Measurements from ENCODE around the gene MRTFA. TPM values are rescaled to one million over a fixed set of nuclear protein-coding genes. Genes with fewer than 3 reads are reported as not detected.
A peak's percentile ranks its signal among the peaks of the same experiment; 100 is the strongest.

Gene MRTFA
- total and polyA plus RNA-seq, 9 of the 15 experiments (the other 6 are each of a cell fraction or from before 2014, with no cell fraction given) = 0.84 to 21.1 (median 3.7) TPM

- TF ChIP-seq, protein P1, sequence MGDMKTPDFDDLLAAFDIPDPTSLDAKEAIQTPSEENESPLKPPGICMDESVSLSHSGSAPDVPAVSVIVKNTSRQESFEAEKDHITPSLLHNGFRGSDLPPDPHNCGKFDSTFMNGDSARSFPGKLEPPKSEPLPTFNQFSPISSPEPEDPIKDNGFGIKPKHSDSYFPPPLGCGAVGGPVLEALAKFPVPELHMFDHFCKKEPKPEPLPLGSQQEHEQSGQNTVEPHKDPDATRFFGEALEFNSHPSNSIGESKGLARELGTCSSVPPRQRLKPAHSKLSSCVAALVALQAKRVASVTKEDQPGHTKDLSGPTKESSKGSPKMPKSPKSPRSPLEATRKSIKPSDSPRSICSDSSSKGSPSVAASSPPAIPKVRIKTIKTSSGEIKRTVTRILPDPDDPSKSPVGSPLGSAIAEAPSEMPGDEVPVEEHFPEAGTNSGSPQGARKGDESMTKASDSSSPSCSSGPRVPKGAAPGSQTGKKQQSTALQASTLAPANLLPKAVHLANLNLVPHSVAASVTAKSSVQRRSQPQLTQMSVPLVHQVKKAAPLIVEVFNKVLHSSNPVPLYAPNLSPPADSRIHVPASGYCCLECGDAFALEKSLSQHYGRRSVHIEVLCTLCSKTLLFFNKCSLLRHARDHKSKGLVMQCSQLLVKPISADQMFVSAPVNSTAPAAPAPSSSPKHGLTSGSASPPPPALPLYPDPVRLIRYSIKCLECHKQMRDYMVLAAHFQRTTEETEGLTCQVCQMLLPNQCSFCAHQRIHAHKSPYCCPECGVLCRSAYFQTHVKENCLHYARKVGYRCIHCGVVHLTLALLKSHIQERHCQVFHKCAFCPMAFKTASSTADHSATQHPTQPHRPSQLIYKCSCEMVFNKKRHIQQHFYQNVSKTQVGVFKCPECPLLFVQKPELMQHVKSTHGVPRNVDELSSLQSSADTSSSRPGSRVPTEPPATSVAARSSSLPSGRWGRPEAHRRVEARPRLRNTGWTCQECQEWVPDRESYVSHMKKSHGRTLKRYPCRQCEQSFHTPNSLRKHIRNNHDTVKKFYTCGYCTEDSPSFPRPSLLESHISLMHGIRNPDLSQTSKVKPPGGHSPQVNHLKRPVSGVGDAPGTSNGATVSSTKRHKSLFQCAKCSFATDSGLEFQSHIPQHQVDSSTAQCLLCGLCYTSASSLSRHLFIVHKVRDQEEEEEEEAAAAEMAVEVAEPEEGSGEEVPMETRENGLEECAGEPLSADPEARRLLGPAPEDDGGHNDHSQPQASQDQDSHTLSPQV (IDR thresholded peaks at IDR 0.05) = peak; percentile 88
- TF ChIP-seq EP400 (IDR thresholded peaks at IDR 0.05) (peak; percentile 90), ARID3A (IDR thresholded peaks at IDR 0.05; ENCODE audit: borderline replicate concordance, low read depth, low read length) (no peak), BCOR (IDR thresholded peaks at IDR 0.05) (0 out of 2 replicates have a peak, but pooled peaks have one; percentile 14), TGIF2 (CRISPR knock-in tag; IDR thresholded peaks at IDR 0.05) (no peak), ZFX (CRISPR knock-in tag; IDR thresholded peaks at IDR 0.05) (peak; percentile 70), PKNOX1 (IDR thresholded peaks at IDR 0.05) (peak; percentile 68), POLR2AphosphoS2 (IDR thresholded peaks at IDR 0.05; ENCODE audit: low read length) (peak; percentile 71; the same call in 1 of the 2 replicates), ZNF77 (CRISPR knock-in tag; IDR thresholded peaks at IDR 0.05) (no peak)
- TF ChIP-seq, protein P2, sequence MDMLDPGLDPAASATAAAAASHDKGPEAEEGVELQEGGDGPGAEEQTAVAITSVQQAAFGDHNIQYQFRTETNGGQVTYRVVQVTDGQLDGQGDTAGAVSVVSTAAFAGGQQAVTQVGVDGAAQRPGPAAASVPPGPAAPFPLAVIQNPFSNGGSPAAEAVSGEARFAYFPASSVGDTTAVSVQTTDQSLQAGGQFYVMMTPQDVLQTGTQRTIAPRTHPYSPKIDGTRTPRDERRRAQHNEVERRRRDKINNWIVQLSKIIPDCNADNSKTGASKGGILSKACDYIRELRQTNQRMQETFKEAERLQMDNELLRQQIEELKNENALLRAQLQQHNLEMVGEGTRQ (CRISPR knock-in tag; IDR thresholded peaks at IDR 0.05) = peak; percentile 98
- TF ChIP-seq, protein P3, sequence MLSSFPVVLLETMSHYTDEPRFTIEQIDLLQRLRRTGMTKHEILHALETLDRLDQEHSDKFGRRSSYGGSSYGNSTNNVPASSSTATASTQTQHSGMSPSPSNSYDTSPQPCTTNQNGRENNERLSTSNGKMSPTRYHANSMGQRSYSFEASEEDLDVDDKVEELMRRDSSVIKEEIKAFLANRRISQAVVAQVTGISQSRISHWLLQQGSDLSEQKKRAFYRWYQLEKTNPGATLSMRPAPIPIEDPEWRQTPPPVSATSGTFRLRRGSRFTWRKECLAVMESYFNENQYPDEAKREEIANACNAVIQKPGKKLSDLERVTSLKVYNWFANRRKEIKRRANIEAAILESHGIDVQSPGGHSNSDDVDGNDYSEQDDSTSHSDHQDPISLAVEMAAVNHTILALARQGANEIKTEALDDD (IDR thresholded peaks at IDR 0.05) = no peak; the same call in 1 of the 2 replicates
- TF ChIP-seq, protein P4, sequence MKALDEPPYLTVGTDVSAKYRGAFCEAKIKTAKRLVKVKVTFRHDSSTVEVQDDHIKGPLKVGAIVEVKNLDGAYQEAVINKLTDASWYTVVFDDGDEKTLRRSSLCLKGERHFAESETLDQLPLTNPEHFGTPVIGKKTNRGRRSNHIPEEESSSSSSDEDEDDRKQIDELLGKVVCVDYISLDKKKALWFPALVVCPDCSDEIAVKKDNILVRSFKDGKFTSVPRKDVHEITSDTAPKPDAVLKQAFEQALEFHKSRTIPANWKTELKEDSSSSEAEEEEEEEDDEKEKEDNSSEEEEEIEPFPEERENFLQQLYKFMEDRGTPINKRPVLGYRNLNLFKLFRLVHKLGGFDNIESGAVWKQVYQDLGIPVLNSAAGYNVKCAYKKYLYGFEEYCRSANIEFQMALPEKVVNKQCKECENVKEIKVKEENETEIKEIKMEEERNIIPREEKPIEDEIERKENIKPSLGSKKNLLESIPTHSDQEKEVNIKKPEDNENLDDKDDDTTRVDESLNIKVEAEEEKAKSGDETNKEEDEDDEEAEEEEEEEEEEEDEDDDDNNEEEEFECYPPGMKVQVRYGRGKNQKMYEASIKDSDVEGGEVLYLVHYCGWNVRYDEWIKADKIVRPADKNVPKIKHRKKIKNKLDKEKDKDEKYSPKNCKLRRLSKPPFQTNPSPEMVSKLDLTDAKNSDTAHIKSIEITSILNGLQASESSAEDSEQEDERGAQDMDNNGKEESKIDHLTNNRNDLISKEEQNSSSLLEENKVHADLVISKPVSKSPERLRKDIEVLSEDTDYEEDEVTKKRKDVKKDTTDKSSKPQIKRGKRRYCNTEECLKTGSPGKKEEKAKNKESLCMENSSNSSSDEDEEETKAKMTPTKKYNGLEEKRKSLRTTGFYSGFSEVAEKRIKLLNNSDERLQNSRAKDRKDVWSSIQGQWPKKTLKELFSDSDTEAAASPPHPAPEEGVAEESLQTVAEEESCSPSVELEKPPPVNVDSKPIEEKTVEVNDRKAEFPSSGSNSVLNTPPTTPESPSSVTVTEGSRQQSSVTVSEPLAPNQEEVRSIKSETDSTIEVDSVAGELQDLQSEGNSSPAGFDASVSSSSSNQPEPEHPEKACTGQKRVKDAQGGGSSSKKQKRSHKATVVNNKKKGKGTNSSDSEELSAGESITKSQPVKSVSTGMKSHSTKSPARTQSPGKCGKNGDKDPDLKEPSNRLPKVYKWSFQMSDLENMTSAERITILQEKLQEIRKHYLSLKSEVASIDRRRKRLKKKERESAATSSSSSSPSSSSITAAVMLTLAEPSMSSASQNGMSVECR (CRISPR knock-in tag; IDR thresholded peaks at IDR 0.05) = peak; percentile 80
Observed at GRCh38 chr22:40651563-40652501, 15.3 kb upstream of the MRTFA start (continued).
